Osteoblast (primary cell): Measurements from ENCODE around the gene ZNF710. TPM values are rescaled to one million over a fixed set of nuclear protein-coding genes. Genes with fewer than 3 reads are reported as not detected.

Experiments
- DNase-seq: peaks from one replicate; pipeline ENCODE4 v3.0.0; 2011; ENCODE audit warnings: low spot score, mixed read lengths; ENCODE audit not compliant: insufficient read length; ENCODE audit errors: missing footprints
- H2AFZ ChIP-seq: 2 replicates; pipeline ENCODE4 v1.6.0; 2011; ENCODE audit warnings: mild to moderate bottlenecking, low read length
- H3K27ac ChIP-seq: 2 replicates; pipeline ENCODE4 v1.5.1; 2011; ENCODE audit warnings: mild to moderate bottlenecking, low read depth, low read length, moderate library complexity
- H3K27me3 ChIP-seq: 2 replicates; pipeline ENCODE4 v1.6.0; 2012; ENCODE audit warnings: mild to moderate bottlenecking, control low read depth, inconsistent platforms, low read length, moderate library complexity; ENCODE audit not compliant: insufficient read depth
- H3K36me3 ChIP-seq: 2 replicates; pipeline ENCODE4 v1.5.1; 2011; ENCODE audit warnings: mild to moderate bottlenecking, low read length, control low read depth, moderate library complexity; ENCODE audit not compliant: insufficient read depth
- H3K4me1 ChIP-seq: 2 replicates; pipeline ENCODE4 v1.5.1; 2011; ENCODE audit warnings: mild to moderate bottlenecking, low read length, control low read depth, moderate library complexity; ENCODE audit not compliant: insufficient read depth
- H3K4me2 ChIP-seq: 2 replicates; pipeline ENCODE4 v1.6.0; 2011; ENCODE audit warnings: mild to moderate bottlenecking, low read length; ENCODE audit not compliant: insufficient read depth
- H3K4me3 ChIP-seq: fragments of 200-600 bp; sonication (generic); 3 replicates; pipeline ENCODE4 v1.5.1; 2012; ENCODE audit warnings: mild to moderate bottlenecking, low read length, inconsistent platforms; ENCODE audit not compliant: insufficient read depth
- H3K79me2 ChIP-seq: 2 replicates; pipeline ENCODE4 v1.6.0; 2012; ENCODE audit warnings: mild to moderate bottlenecking, low read length, control low read depth, inconsistent platforms; ENCODE audit not compliant: insufficient read depth
- H3K9me3 ChIP-seq: 2 replicates; pipeline ENCODE4 v1.5.1; 2011; ENCODE audit warnings: low read depth, low read length, control low read depth
- H4K20me1 ChIP-seq: 2 replicates; pipeline ENCODE4 v1.6.0; 2012; ENCODE audit warnings: mild to moderate bottlenecking, low read length, control low read depth; ENCODE audit not compliant: insufficient read depth
- CTCF ChIP-seq: IDR thresholded peaks from 2 replicates; pipeline ENCODE4 v1.5.1; 2011; ENCODE audit warnings: mild to moderate bottlenecking, low read depth, low read length, moderate library complexity; ENCODE audit errors: extremely low read depth
- total RNA-seq: library from RNA; depleted of rRNA; stranded (reverse); fragments of >200 nt; gene quantifications from 2 replicates; pipeline ENCODE4 v1.2.3, GENCODE V29; 2012

Gene ZNF710
- total RNA-seq, 1 donor, result 10.9 TPM

GRCh38 chr15:90113166-90113565 is 112.0 kb downstream of the ZNF710 start:
- H3K4me2 ChIP-seq, result no peak overlapping the region
- no peaks in the 10 kb centered on the region for H3K79me2 ChIP-seq
- no peak overlapping the region for H3K4me3 ChIP-seq
- no peak overlapping the region for H2AFZ ChIP-seq
- peaks cover 7% of the 10 kb centered on the region for H3K9me3 ChIP-seq
- no peak for TF ChIP-seq CTCF
- no peaks in the 10 kb centered on the region for H3K4me1 ChIP-seq
- no peak for DNase-seq
- no peaks in the 10 kb centered on the region for H3K36me3 ChIP-seq
- H4K20me1 ChIP-seq, result no peaks in the 10 kb centered on the region
- no peak overlapping the region for H3K27ac ChIP-seq
- no peaks in the 10 kb centered on the region for H3K27me3 ChIP-seq

GRCh38 chr15:90114451-90114901 is 113.4 kb downstream of the ZNF710 start:
- Histone ChIP-seq H2AFZ (no peak overlapping the region), H3K27me3 (no peaks in the 10 kb centered on the region), H3K36me3 (no peaks in the 10 kb centered on the region), H3K4me2 (no peak overlapping the region), H3K79me2 (no peaks in the 10 kb centered on the region), H3K27ac (no peak overlapping the region), H3K9me3 (peaks cover 7% of the 10 kb centered on the region), H3K4me1 (no peaks in the 10 kb centered on the region), H4K20me1 (no peaks in the 10 kb centered on the region), H3K4me3 (no peak overlapping the region)
- no peak for DNase-seq
- no peak for TF ChIP-seq CTCF

GRCh38 chr15:90115783-90116182 is 114.7 kb downstream of the ZNF710 start:
- TF ChIP-seq CTCF, result no peak
- Histone ChIP-seq H4K20me1 (no peaks in the 10 kb centered on the region), H3K4me2 (no peak overlapping the region), H3K27ac (no peak overlapping the region), H3K4me3 (no peak overlapping the region), H3K36me3 (no peaks in the 10 kb centered on the region), H3K4me1 (no peaks in the 10 kb centered on the region), H3K27me3 (no peaks in the 10 kb centered on the region), H3K9me3 (peaks cover 7% of the 10 kb centered on the region), H3K79me2 (no peaks in the 10 kb centered on the region), H2AFZ (no peak overlapping the region)
- no peak for DNase-seq

GRCh38 chr15:90119367-90119766 is 118.2 kb downstream of the ZNF710 start:
- TF ChIP-seq CTCF, result no peak
- H3K36me3 ChIP-seq, result no peaks in the 10 kb centered on the region

More at GRCh38 chr15:90119367-90119766, 118.2 kb downstream of the ZNF710 start:
- no peak overlapping the region for H3K27ac ChIP-seq
- H4K20me1 ChIP-seq, result no peaks in the 10 kb centered on the region
- H3K27me3 ChIP-seq, result no peaks in the 10 kb centered on the region
- H3K79me2 ChIP-seq, result no peaks in the 10 kb centered on the region
- H3K4me2 ChIP-seq, result no peak overlapping the region
- DNase-seq, result no peak
- no peak overlapping the region for H3K4me3 ChIP-seq
- peaks cover 3% of the 10 kb centered on the region for H3K9me3 ChIP-seq
- no peak overlapping the region for H2AFZ ChIP-seq
- H3K4me1 ChIP-seq, result no peaks in the 10 kb centered on the region
